ENCODE measurements around the gene ACER1.
A peak's percentile ranks its signal among the peaks of the same experiment; 100 is the strongest.
"Not testable (repeated sequence)": the region's sequence is repeated elsewhere in the genome, so short reads cannot be mapped to it uniquely, and the experiment has no call there.

The ACER1 gene

DNA sequence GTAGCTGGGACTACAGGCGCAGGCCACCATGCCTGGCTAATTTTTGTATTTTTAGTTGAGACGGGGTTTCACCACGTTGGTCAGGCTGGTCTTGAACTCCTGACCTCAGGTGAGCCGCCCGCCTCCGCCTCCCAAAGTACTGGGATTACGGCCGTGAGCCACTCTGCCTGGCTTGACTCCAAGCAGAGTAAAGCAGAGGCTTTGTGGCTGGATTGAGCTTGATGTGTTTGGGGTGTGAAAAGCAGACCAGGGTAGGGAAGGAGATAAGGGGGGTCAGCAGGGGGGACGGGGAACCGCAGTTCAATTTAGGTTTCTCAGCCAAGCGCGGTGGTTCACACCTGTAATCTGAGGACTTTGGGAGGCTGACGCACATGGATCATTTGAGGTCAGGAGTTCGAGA, 23.8 kb upstream of the ACER1 start:
- TF ChIP-seq, protein P1, sequence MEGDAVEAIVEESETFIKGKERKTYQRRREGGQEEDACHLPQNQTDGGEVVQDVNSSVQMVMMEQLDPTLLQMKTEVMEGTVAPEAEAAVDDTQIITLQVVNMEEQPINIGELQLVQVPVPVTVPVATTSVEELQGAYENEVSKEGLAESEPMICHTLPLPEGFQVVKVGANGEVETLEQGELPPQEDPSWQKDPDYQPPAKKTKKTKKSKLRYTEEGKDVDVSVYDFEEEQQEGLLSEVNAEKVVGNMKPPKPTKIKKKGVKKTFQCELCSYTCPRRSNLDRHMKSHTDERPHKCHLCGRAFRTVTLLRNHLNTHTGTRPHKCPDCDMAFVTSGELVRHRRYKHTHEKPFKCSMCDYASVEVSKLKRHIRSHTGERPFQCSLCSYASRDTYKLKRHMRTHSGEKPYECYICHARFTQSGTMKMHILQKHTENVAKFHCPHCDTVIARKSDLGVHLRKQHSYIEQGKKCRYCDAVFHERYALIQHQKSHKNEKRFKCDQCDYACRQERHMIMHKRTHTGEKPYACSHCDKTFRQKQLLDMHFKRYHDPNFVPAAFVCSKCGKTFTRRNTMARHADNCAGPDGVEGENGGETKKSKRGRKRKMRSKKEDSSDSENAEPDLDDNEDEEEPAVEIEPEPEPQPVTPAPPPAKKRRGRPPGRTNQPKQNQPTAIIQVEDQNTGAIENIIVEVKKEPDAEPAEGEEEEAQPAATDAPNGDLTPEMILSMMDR (IDR thresholded peaks at IDR 0.05; ENCODE audit: control insufficient read depth, extremely low read depth, insufficient read depth): no peak
- H3K4me3 ChIP-seq (ENCODE audit: low read depth, low read length): no peak overlapping the region
- DNase-seq (ENCODE audit: low read depth): no peak

DNA sequence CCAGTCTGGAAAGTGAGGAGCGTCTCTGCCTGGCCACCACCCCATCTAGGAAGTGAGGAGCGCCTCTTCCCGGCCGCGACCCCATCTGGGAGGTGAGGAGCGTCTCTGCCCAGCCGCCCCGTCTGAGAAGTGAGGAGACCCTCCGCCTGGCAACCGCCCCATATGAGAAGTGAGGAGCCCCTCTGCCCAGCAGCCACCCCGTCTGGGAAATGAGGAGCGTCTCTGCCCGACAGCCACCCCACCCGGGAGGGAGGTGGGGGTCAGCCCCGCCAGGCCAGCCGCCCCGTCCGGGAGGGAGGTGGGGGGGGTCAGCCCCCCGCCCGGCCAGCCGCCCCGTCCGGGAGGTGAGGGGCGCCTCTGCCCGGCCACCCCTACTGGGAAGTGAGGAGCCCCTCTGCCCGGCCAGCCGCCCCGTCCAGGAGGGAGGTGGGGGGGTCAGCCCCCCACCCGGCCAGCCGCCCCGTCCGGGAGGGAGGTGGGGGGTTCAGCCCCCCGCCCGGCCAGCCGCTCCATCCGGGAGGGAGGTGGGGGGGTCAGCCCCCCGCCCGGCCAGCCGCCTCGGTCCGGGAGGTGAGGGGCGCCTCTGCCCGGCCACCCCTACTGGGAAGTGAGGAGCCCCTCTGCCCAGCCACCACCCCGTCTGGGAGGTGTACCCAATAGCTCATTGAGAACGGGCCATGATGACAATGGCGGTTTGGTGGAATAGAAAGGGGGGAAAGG, 22.1 kb upstream of the ACER1 start:
- not testable (repeated sequence) for H3K4me3 ChIP-seq (ENCODE audit: low read depth, low read length); DNase-seq (ENCODE audit: low read depth)

DNA sequence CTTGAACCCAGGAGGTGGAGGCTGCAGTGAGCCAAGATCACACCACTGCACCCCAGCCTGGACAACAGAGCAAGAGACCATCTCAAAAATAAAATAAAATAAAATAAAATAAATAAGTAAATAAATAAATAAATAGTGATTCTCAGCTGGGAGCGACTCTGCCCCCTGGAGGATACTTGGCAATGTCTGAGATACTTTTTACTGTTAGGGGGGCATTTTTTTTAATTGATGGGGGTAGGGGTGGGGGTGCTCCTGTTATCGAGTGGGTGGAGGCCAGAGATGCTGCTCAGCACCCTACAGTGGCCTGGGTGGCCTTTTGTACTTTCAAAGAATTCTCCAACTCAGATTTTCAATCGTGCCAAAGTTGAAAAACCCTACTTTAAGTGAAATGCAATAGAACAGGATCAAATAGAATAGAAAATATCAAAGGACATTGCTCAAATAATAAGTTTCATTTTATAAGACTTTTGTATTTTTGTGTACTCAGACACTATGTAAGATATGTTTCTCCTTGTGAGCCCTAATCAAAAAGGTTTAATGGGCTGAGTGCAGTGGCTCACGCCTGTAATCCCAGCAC, 20.8 kb upstream of the ACER1 start:
- DNase-seq (ENCODE audit: low read depth): no peak
- TF ChIP-seq, protein P1 (IDR thresholded peaks at IDR 0.05; ENCODE audit: control insufficient read depth, extremely low read depth, insufficient read depth): peak; percentile 36; the same call in 1 of the 2 replicates
- H3K4me3 ChIP-seq (ENCODE audit: low read depth, low read length): no peak overlapping the region

DNA sequence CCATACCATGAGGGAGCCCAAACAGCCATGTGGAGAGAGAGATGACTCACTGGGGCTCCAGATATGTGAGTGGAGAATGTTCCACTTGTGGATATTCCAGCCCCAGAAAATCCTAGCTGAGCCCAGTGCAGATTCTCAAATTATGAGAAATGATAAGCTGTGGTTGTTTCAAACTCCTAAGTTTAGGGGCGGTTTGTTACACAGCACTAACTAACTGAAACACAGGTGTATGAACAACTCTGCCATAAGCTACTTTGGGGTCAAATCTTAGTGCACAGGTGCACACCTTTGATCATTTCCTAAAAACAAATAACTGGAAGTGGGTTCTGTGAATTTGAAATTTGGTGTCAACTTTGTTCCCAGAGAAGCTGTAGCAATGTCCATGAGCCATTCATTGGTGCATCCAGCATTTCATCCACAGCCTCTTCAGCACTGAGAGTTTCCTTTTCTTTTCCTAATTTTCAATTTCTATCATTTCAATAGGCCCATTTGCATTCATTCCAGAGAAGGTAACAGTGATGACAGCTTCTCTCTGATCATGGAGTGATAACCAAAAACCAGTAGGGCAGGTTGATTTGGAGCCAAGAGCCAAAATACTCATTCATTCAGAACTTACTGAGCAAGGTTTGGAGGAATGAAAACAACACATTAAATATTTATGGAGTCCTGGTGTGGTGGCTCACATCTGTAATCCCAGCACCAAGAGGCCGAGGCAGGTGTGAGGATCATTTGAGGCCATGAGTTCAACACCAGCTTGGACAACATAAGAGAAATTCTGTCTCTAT, 19.2 kb upstream of the ACER1 start:
- no peak overlapping the region for H3K4me3 ChIP-seq (ENCODE audit: low read depth, low read length)
- TF ChIP-seq, protein P1 (IDR thresholded peaks at IDR 0.05; ENCODE audit: control insufficient read depth, extremely low read depth, insufficient read depth): no peak
- DNase-seq (ENCODE audit: low read depth): peak; percentile 75

DNA sequence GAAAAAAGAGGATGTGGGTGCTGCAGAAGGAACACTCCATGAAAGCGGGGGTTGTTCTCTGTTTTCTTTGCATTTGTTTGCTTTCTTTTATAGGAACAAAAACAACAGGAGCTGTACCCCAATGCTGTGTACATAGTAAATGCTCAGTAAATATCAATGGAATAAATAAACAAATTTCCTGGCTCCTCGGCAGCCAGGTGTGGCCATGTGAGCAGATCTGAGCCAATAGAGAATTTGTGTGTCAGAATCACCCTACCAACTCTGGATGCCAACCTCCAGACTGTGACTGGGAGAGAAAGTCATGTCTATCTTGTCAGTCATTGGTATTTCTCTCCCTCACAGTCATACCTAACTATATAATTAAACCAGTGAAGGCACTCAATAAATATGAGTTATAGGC, 17.3 kb upstream of the ACER1 start:
- peak; percentile 91 for DNase-seq (ENCODE audit: low read depth)
- H3K4me3 ChIP-seq (ENCODE audit: low read depth, low read length): no peak overlapping the region
- TF ChIP-seq, protein P1 (IDR thresholded peaks at IDR 0.05; ENCODE audit: control insufficient read depth, extremely low read depth, insufficient read depth): no peak

DNA sequence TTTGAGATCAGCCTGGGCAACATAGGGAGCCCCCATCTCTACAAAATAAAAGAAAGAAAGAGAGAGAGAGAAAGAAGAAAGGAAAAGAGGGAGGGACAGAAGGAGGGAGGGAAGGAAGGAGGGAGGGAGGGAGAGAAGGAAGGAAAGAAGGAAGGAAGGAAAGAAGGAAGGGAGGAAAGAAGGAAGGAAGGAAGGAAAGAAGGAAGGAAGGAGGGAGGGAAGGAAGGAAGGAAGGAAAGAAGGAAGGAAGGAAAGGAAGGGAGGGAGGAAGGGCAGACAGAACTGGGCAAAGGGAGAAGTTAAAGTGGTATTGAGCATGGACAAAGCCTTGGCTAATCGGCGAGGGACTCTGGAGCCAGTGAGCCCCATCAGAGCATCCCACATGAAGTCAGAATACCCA, 15.9 kb upstream of the ACER1 start:
- not testable (repeated sequence) for DNase-seq (ENCODE audit: low read depth); H3K4me3 ChIP-seq (ENCODE audit: low read depth, low read length)

DNA sequence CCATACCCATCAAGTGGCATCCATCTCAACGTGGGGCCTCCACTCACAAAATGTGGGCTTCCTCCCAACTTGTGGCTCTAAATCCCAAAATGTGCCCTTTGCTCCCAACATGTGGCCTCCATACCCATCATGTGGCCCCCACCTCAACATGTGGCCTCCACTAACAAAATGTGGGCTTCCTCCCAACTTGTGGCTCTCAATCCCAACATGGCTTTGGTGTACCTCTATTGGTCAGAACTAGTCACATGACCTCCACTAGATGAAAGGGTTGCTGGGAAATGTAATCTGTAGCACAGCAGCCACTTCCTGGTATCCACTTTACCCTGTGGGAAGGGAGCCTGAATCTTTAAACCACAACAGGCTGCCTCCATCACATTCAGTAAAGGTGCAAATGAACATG, 10.1 kb upstream of the ACER1 start:
- TF ChIP-seq, protein P1 (IDR thresholded peaks at IDR 0.05; ENCODE audit: control insufficient read depth, extremely low read depth, insufficient read depth): no peak
- no peak for DNase-seq (ENCODE audit: low read depth)
- no peak overlapping the region for H3K4me3 ChIP-seq (ENCODE audit: low read depth, low read length)

All from LNCaP clone FGC (cell line).